SU-DHL-6 (cell line): ENCODE results near the gene B9D2.

Source experiments
- H2AFZ ChIP-seq: fragments of 200-600 bp; sonication (generic); 2 replicates; pipeline ENCODE4 v1.6.1; 2014; ENCODE audit warnings: low read depth, mild to moderate bottlenecking, moderate library complexity, mixed read lengths, antibody characterized with exemption, low read length; ENCODE audit not compliant: severe bottlenecking
- H3F3A ChIP-seq: fragments of 200-600 bp; shearing (Covaris generic); 2 replicates; pipeline ENCODE4 v1.6.0; 2016; ENCODE audit warnings: antibody characterized with exemption, mild to moderate bottlenecking; ENCODE audit not compliant: insufficient read depth
- H3K27ac ChIP-seq: fragments of 200-600 bp; sonication (generic); 2 replicates; pipeline ENCODE4 v1.5.1; 2016; ENCODE audit warnings: low read depth, mild to moderate bottlenecking, low read length, moderate library complexity, mixed read lengths
- H3K27me3 ChIP-seq: fragments of 200-600 bp; sonication (generic), shearing (Covaris generic); 2 replicates; pipeline ENCODE4 v1.6.0; 2014; ENCODE audit warnings: mild to moderate bottlenecking, low read length
- H3K36me3 ChIP-seq: fragments of 200-600 bp; sonication (generic); 2 replicates; pipeline ENCODE4 v1.6.1; 2014; ENCODE audit warnings: mild to moderate bottlenecking, low read length, mixed read lengths
- H3K4me2 ChIP-seq: fragments of 300-600, 200-600 bp; shearing (Covaris generic), sonication (generic); 2 replicates; pipeline ENCODE4 v1.6.0; 2014; ENCODE audit warnings: low read length, low read depth, mild to moderate bottlenecking; ENCODE audit not compliant: poor library complexity, severe bottlenecking
- H3K4me3 ChIP-seq: fragments of 200-600 bp; sonication (generic); 2 replicates; pipeline ENCODE4 v1.5.1; 2014; ENCODE audit warnings: antibody characterized with exemption, low read length, mild to moderate bottlenecking, mixed read lengths; ENCODE audit not compliant: insufficient read depth, poor library complexity, severe bottlenecking
- H3K79me2 ChIP-seq: fragments of 200-600 bp; sonication (generic); 2 replicates; pipeline ENCODE4 v1.6.1; 2014; ENCODE audit warnings: mild to moderate bottlenecking, low read length, moderate library complexity; ENCODE audit not compliant: insufficient read depth
- H3K9ac ChIP-seq: fragments of 200-600 bp; sonication (generic); 2 replicates; pipeline ENCODE4 v1.7.0; 2014; ENCODE audit warnings: mild to moderate bottlenecking, low read length
- H3K9me2 ChIP-seq: fragments of 200-600 bp; sonication (generic); replicated peaks from 2 replicates; pipeline ENCODE4 v1.6.1; 2014; ENCODE audit warnings: low read length; ENCODE audit not compliant: insufficient read depth
- H3K9me3 ChIP-seq: fragments of 200-600 bp; sonication (generic); 2 replicates; pipeline ENCODE4 v1.6.1; 2014; ENCODE audit warnings: low read length, mixed read lengths; ENCODE audit not compliant: insufficient read depth
- H4K20me1 ChIP-seq: fragments of 200-600 bp; sonication (generic); 2 replicates; pipeline ENCODE4 v1.6.1; 2014; ENCODE audit warnings: low read depth, mild to moderate bottlenecking, antibody characterized with exemption, low read length, moderate library complexity, mixed read lengths
- EZH2phosphoT487 ChIP-seq: fragments of 200-600 bp; sonication (generic), shearing (Covaris generic); conservative IDR thresholded peaks from 2 replicates; pipeline ENCODE4 v1.6.1; 2018; ENCODE audit warnings: mild to moderate bottlenecking, antibody characterized with exemption, low read length, moderate library complexity, mixed read lengths
- TF ChIP-seq, protein P1 (sequence below): fragments of 200-600 bp; sonication (generic); IDR thresholded peaks from one replicate; pipeline ENCODE4 v1.5.1; 2017; ENCODE audit warnings: antibody characterized with exemption, mild to moderate bottlenecking, low read length, moderate library complexity; ENCODE audit not compliant: insufficient read depth, poor library complexity, severe bottlenecking

B9D2 gene

DNA sequence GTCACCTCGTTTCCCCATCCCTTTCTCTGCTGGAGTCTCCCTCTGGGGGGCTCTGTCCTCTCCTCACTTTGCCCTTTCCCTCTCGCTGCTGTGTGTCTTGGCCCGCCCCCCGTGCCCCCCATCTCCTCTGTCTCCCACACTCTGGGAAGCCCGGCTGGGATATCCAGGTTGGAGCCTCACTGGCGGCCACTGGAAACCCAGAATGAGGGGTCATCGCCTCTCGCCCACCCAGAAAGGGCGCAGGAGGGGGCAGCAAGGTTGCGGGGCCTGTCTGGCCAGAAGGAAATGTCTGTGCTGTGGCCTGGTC is 38.4 kb downstream of the B9D2 start:
- Histone ChIP-seq H3K4me2 (no peak overlapping the region), H3K9me3 (no peaks in the 10 kb centered on the region), H3K27me3 (no peaks in the 10 kb centered on the region), H3K36me3 (no peaks in the 10 kb centered on the region), H3K9ac (0 out of 2 replicates have a peak overlapping the region, but pooled peaks have one; percentile 65), H3K4me3 (no peak overlapping the region), H3K27ac (peak overlapping the region; percentile 91), H3K79me2 (no peaks in the 10 kb centered on the region), H3F3A (peaks cover 31% of the 10 kb centered on the region), H2AFZ (no peak overlapping the region), H3K9me2 (no peaks in the 10 kb centered on the region), H4K20me1 (no peaks in the 10 kb centered on the region)
- no peak for TF ChIP-seq EZH2phosphoT487
- TF ChIP-seq, protein P1, sequence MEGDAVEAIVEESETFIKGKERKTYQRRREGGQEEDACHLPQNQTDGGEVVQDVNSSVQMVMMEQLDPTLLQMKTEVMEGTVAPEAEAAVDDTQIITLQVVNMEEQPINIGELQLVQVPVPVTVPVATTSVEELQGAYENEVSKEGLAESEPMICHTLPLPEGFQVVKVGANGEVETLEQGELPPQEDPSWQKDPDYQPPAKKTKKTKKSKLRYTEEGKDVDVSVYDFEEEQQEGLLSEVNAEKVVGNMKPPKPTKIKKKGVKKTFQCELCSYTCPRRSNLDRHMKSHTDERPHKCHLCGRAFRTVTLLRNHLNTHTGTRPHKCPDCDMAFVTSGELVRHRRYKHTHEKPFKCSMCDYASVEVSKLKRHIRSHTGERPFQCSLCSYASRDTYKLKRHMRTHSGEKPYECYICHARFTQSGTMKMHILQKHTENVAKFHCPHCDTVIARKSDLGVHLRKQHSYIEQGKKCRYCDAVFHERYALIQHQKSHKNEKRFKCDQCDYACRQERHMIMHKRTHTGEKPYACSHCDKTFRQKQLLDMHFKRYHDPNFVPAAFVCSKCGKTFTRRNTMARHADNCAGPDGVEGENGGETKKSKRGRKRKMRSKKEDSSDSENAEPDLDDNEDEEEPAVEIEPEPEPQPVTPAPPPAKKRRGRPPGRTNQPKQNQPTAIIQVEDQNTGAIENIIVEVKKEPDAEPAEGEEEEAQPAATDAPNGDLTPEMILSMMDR, result no peak

DNA sequence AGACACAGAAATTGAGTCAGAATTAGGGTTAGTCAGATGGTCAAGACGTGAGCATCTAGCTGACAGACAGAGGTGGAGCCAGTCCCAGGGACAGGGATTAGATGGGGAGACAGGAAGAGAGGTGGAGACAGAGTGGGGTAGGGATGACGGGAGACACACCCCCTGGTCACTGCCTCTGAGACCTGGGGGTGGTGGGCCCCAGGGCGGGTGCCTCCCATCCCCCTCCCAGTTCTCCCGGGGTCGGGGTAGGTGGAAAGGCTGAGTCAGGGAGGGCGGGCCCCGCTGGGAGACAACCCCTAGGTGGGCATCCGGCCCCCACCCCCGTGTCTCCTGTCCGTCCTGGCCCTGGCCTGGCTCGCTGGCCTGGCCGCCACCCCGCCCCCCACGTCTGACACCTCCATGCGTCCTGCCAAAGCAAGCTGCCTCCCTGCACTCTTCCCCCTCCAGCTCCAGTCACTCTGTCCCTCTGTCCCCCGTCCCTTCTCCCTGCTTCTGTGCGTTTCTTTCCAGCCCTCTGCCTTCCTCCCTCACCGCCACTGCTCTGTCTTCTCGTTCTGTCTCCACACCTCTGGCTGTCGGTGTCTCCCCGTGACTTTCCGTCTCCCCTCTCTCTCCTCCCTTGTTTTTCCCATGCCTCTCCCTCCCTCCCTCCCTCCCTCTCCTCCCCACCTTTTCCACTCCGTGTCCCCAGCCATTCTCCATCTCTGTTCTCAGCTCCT is 38.9 kb downstream of the B9D2 start:
- TF ChIP-seq, protein P1, result no peak
- no peak for TF ChIP-seq EZH2phosphoT487
- Histone ChIP-seq H3K9ac (no peak overlapping the region), H3K36me3 (no peaks in the 10 kb centered on the region), H2AFZ (no peak overlapping the region), H3K4me2 (no peak overlapping the region), H3K27ac (peak overlapping the region; percentile 91), H4K20me1 (no peaks in the 10 kb centered on the region), H3K4me3 (no peak overlapping the region), H3K79me2 (no peaks in the 10 kb centered on the region), H3F3A (peaks cover 31% of the 10 kb centered on the region), H3K9me3 (no peaks in the 10 kb centered on the region), H3K9me2 (no peaks in the 10 kb centered on the region), H3K27me3 (no peaks in the 10 kb centered on the region)

DNA sequence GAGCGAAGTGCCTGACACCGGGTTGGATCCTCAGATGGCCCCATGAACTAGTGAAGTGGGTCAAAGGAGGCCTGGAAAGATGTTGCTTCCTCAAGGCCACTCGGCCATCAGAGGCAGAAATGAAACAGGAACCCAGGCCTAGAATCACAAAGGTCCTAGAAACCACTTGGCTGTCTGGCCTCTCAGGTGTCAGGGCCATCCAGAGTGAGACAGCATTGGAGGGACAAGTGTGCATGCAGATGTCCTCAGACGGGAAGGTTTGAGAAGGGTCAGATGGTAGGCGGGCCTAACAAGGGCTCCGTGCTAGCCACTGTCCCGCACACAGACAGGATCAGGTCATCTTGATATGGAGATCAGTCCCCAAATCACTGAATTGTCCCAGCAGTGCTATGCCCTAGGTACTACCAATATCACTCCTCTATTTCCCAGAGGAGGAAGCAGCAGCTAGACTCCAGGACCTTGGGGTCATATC is 39.7 kb downstream of the B9D2 start:
- Histone ChIP-seq H4K20me1 (no peaks in the 10 kb centered on the region), H3K36me3 (no peaks in the 10 kb centered on the region), H3K9ac (no peak overlapping the region), H3K27ac (peak overlapping the region; percentile 40; the same call in 1 of the 2 replicates), H3K4me3 (no peak overlapping the region), H3F3A (peaks cover 31% of the 10 kb centered on the region), H3K9me3 (no peaks in the 10 kb centered on the region), H2AFZ (no peak overlapping the region), H3K27me3 (no peaks in the 10 kb centered on the region), H3K79me2 (no peaks in the 10 kb centered on the region), H3K4me2 (no peak overlapping the region), H3K9me2 (no peaks in the 10 kb centered on the region)
- TF ChIP-seq EZH2phosphoT487, result no peak
- TF ChIP-seq, protein P1, result no peak
